HL-60 (cell line): ENCODE results near the gene TMEM263.

ENCODE experiments used
- CTCF ChIP-seq: IDR thresholded peaks from one replicate; pipeline ENCODE4 v1.5.1; 2011; ENCODE audit warnings: low read length, control low read depth, inconsistent platforms; ENCODE audit not compliant: insufficient read depth
- GABPA ChIP-seq: IDR thresholded peaks from 2 replicates; pipeline ENCODE4 v1.6.1; 2012; ENCODE audit warnings: low read depth
- POLR2AphosphoS5 ChIP-seq: IDR thresholded peaks from 2 replicates; pipeline ENCODE4 v1.6.1; 2012; ENCODE audit warnings: low read depth
- REST ChIP-seq: IDR thresholded peaks from 2 replicates; pipeline ENCODE4 v1.6.1; 2012; ENCODE audit warnings: low read depth; ENCODE audit not compliant: insufficient replicate concordance
- SPI1 ChIP-seq: IDR thresholded peaks from 2 replicates; pipeline ENCODE4 v1.6.1; 2012; ENCODE audit warnings: low read depth, mild to moderate bottlenecking, borderline replicate concordance

GRCh38 chr12:106918746-106919145 lies 37.0 kb upstream of the TMEM263 start:
- TF ChIP-seq CTCF (no peak), POLR2AphosphoS5 (no peak), REST (no peak), SPI1 (no peak), GABPA (no peak)
